ENCODE results near the gene CHTF18.
"Not testable (repeated sequence)": the region's sequence is repeated elsewhere in the genome, so short reads cannot be mapped to it uniquely, and the experiment has no call there.

CHTF18 gene

GRCh38 chr16:776298-776697 is 12.1 kb upstream of the CHTF18 start:
- not testable (repeated sequence) for DNase-seq

- DNase-seq: no peak
These were observed 11.6 kb upstream of the CHTF18 start for GRCh38 chr16:776824-777223.

- DNase-seq: peak; percentile 19
These were observed 10.6 kb upstream of the CHTF18 start for GRCh38 chr16:777826-778225.

- no peak for DNase-seq
These were observed 10.0 kb upstream of the CHTF18 start for GRCh38 chr16:778447-778846.

DNA sequence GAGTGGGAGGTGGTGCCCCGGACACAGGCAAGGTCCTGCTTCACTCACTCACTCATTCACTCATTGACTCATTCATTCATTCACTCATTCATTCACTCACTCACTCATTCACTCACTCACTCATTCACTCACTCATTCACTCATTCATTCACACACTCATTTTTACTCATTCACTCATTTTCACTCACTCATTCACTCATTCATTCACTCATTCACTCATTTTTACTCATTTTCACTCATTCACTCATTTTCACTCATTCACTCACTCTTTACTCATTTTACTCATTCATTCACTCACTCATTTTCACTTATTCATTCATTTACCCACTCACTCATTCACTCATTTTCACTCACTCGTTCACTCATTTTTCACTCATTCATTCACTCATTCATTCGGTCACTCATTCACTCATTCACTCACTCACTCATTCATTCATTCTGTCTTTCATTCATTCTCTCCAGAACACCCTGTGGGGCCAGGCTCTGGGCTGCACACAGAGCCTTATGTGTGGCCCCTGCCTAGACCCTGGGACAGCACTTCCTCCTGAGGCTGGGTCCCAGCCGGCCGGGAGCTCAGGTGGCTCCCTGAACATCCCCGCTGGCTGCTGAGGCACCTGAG is 9.4 kb upstream of the CHTF18 start:
- no peak for DNase-seq

- DNase-seq: no peak
These were observed 8.9 kb upstream of the CHTF18 start for GRCh38 chr16:779561-779960.

DNA sequence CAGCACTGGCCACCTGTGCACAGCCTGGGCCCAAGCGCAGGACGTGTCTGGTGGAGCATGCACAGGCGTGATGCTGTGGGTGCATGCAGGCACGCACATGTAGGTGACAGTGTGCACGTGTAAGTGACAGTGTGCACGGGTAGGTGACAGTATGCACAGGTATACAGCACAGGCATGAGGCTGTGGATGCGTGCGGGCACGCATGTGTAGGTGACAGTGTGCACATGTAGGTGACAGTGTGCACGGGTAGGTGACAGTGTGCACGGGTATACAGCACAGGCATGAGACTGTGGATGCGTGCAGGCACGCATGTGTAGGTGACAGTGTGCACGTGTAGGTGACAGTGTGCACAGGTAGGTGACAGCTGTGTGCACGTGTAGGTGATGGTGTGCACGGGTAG is 8.1 kb upstream of the CHTF18 start:
- DNase-seq: no peak

GRCh38 chr16:781346-782010 is 6.9 kb upstream of the CHTF18 start:
- DNase-seq: no peak

DNA sequence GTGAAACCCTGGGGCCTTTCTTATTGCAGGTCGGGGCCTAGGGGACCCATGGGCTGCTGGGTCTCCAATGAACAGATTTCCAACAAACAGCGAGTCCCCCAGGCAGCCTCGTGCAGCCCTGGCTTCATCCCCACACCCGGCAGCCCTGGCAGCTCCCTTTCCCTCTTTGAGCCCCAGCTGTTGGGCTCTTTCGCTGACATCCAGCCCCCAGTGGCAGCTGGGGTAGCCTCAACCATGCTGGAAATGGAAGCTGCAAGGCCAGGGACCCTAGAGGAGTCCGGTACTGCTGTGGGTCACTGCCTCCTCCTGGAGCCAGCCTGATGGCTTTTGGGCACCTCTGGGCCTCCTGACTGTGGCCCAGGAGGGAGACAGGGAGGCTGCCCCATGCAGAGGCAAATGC is 6.2 kb upstream of the CHTF18 start:
- DNase-seq: no peak

DNA sequence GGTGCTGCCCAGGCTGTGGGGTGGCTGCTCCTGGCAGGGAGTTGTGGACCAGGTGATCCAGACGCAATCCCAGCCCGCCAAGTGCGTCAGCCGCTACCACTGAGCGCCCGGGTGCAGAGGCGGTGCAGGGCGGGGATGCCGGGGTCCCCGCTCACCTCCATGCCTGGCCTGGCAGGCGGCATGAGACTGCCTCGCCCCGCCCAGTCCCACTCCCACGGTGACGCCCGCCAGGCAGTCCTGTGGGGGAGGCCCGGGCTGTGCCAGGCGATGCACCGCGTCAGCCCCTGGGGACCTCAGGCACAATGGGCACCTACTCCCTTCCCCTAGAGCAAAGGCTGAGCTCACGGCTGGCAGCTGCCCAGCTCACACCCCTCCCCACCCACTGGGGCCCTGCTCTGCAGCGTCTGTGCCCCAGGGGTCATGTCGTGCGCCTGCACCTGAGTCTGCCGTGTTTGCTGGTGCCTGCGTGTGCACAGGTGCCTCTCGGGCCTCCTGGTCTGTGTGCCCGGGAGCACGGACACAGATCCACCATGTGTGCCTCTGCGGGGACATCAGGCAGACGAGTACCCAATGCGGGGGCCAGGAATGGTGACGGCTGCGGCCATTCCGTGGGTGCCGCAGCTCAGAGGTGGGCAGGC is 5.5 kb upstream of the CHTF18 start:
- DNase-seq: no peak

DNA sequence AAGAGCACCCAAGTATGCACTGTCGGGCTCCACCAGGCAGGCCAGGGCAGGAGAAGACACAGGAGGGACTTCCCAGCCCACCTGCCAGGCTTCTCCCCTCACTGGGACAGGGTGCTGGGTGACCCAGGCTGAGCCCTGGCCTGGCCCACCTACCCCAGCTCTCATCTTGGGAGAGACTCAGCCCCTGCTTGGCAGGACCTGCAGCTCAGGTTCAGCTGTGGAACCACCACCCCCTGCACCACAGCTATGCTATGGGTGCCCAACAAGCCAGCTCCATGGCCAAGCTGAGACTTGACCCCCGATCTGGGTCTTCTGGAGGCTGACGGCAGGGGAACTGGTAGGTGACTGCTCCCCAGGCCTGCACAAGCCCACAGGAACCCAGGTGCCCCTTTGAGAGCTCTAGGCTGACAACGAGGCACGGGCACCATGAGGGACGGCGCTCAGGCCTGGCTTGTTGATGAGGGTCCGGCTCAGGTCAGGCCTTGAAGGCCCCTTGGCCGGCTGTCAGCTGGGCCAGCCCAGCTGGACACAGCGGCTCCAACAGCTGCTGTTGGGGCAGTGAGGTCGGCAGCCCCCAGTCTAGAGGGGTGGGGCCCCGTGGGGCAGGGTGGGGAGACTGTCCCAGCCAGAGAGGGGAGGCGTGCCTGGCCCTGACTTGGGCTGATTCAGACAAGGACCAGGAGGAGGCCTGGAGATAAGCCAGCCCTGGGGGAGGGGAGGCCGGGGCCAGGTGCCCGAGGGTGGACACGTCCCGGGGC is 4.8 kb upstream of the CHTF18 start:
- DNase-seq: no peak

DNA sequence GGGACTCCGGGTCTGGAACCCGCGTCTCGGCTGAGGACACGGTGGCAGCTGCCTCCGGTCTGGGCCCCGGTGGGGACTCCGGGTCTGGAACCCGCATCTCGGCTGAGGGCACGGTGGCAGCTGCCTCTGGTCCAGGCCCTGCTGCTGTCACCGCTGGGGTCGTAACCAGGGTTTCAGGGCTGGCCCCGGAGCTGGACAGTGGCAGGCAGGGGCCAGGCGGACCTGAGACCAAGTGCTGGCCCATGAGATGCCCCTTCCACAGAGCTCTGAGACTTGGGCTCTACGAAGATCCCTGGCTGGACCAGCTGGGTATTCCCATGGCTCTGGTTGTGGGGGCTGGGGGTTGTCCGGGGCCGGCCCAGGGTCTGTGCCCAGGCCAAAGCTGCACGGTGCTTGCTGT is 4.0 kb upstream of the CHTF18 start:
- no peak for DNase-seq

DNA sequence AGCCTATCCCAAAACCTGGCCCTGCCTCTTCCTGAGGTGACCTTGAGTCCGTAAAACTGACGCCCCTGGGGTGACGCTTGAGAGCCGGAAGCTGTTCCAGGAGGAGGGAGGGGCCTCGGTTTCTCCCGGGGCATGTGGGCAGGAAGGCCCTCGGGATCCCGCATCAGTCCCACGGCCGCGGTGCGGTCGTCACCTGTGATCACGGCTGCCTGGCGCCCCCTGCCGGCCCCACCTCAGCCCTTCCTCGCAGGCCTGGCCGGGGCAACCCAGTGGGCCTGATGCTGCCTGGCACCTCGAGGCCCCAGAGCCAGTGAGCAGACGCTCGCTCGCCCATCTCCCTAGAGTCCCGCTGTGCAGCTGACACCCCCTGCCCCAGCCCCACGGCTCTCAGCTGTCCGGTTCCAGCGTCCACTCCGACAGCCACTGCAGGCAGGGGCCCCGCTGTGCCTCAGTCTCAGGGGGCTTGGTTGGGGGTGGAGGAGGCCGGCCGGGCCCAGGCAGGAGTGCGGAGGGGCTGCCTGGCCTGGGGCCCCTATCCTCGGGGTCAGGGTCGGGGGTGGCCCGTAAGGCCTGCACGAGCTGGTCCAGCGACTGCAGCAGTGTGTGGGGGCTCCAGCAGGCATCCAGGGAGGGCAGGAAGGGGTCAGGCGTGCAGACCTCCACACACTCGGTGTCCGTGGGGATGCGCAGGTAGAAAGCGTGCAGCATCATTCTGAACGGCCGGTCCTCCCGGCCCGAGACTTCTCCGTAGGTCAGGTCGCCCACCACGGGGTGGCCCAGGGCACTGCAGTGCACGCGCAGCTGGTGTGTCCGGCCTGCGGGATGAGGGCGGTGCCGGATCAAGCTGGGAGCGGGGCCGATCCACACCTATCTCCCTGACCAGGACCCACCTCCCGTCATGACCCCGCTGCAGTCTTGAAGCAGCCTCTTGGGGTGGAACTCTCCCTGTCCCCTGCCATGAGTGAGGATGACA is 2.6 kb upstream of the CHTF18 start:
- DNase-seq: peak; percentile 32

DNA sequence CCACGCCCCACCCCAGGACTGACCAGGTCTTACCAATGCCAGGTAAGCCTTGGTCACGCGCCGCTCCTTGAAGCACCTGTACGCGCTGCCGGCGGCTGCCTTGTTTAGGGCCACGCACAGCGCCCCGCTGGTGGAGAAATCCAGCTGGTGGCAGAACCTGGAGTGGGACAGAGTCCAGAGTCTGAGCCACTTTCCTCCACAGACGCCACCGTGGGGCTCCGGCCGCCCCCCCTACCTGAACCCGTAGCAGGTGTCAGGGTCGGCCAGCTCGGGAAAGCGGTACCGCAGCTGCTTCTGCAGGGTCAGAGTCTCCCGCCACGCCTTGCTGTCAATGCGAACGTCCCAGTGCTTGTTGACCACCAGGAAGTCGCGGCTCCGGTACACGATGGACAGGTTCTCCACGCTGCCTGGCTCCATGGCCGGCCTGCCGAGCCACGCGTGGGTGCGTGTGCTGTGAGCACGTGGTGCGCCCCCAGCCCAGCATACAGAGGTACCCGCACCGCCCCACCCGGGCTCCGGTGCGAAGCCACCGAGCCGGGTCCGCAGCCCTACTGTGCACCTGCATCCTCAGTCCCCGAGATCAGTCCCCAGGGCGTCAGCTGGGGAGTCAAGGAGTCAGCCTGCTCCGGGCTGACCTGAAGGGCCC is 976 bp upstream of the CHTF18 start:
- no peak for DNase-seq

GRCh38 chr16:787978-788398 is 432 bp upstream of the CHTF18 start, which contains the start of gene RPUSD1:
RPUSD1 (minus strand) TSS chr16:788381; CDS start chr16:787737, 644 bp downstream.
- DNase-seq: peak; percentile 9

DNA sequence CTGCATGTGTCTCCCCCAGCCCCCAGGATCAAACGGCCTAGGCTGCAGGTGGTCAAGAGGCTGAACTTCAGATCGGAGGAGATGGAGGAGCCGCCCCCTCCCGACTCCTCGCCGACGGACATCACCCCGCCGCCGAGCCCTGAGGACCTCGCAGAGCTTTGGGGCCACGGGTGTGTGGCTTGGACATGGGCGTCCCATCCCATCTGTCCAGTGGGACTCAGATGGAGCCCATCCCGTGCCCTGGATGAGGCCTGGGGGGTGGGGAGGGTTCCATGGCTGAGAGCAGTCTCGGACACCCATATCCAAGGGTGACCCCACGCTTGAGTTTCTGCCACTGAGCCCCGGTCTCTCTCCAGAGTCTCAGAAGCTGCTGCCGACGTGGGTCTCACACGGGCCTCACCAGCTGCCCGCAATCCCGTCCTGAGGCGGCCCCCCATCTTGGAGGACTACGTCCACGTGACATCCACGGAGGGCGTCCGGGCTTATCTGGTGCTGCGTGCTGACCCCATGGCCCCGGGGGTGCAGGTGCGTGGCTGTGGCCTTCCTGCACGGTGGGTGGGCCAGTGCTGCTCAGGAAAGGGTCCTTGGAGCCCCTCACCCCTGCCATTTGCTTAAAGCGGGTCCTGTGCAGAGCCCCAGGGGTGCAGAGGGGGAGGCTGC is 901 bp downstream of the CHTF18 start:
- no peak for DNase-seq

DNA sequence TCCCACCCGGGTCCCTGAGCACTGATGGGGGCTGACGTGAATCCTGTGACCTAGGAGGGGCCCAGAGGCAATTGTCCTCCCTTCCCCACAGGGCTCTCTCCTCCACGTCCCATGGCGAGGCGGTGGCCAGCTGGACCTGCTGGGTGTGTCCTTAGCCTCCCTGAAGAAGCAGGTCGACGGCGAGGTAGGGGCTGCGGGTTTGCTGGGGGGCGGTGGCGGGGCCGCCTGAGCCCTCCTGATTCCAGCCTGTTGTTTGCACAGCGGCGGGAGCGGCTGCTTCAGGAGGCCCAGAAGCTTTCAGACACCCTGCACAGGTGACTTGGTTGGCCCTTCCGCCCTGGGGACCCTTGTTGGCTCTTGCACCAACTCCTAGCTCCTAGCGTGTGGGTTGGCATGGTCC is 1.7 kb downstream of the CHTF18 start:
- no peak for DNase-seq

DNA sequence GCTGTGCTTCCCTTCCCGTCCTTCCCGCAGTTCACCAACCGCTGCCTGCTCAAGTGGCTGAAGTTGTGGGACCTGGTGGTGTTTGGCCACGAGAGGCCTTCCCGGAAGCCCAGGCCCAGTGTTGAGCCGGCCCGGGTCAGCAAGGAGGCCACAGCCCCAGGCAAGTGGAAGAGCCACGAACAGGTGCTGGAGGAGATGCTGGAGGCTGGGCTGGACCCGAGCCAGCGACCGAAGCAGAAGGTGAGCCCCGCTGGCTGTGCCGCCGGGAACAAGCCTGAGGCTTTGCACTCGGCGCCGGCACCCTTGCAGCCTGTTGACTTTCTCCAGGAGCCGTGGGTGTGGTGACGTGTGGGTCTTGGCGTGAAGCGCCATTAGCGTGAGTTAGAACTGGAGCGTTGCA is 2.7 kb downstream of the CHTF18 start:
- DNase-seq: no peak

DNA sequence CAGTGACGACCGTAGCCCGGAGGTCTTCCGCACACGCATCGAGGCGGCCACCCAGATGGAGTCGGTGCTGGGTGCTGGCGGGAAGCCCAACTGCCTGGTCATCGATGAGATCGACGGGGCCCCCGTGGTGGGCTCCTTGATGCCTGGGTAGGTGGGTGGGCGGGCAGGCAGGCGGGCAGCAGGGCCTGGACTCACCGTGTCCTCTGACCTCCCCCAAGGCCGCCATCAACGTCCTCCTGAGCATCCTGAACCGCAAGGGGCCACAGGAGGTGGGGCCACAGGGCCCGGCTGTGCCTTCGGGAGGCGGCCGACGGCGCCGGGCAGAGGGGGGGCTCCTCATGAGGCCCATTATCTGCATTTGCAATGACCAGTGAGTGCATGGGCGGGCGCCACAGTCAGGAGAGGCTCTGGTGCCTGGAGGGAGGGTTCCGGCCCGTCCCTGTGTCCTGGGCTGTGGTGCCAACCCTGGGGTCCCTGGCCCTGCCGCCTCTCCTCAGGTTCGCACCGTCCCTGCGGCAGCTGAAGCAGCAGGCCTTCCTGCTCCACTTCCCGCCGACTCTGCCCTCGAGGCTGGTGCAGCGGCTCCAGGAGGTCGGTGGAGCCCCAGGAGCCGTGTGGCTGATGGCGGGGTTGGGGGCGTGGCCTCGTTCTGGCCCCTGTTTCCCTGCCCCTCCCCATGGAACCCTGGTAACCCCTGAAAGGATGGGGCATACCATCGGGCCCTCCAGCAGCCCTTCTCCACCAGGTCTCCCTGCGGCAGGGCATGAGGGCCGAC is 4.0 kb downstream of the CHTF18 start:
- DNase-seq: no peak

DNA sequence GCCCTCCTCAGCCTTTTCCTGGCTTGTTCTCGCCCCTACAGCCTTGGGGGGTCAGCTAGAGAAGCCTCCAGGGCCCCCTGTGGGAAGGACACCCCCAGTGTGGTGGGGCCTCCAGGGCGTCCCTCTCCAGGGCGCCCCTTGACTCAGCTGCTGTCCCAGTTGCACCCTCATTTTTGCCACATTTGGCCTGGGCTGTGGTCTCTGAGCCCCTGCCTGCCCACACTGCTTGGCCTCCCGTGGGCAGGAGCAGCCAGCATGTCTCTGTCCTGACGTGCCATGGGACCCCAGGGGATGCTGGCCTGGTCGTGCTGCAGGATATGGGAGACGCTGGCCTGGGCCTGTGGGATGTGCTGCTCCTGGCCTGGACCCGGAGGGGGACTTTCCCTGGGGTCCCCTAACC is 5.0 kb downstream of the CHTF18 start:
- DNase-seq: no peak
